IMR-90 (cell line): ENCODE results near the gene DNAH9. TPM values are rescaled to one million over a fixed set of nuclear protein-coding genes. Genes with fewer than 3 reads are reported as not detected.

Source experiments
- ATAC-seq: fragments of 200-7000 bp; cut with Tn5 transposase; 2 replicates; pipeline ENCODE4 v1.9.1; 2020; ENCODE audit warnings: low read depth, mild to moderate bottlenecking, moderate library complexity
- BruUV-seq: library from RNA; stranded (reverse); fragments of 400-500 nt; replicated peaks from 2 replicates; lab custom pipeline; 2021; lab: Mats Ljungman, UMichigan
- CTCF ChIA-PET: fragments of 300-600 bp; formaldehyde crosslinking; extraction: SDS; loops from one replicate; lab custom pipeline; 2021; ENCODE audit warnings: antibody characterized with exemption; lab: Yijun Ruan, JAX
- POLR2A ChIA-PET: fragments of 300-600 bp; sonication (Branson Sonifier 250); formaldehyde crosslinking; loops from one replicate; lab custom pipeline; 2022; ENCODE audit warnings: antibody characterized with exemption; ENCODE audit not compliant: unreplicated experiment; lab: Charles Lee
- DNase-seq: peaks from one replicate; pipeline ENCODE4 v3.0.0; 2013
- H2AFZ ChIP-seq: replicated peaks from 2 replicates; pipeline ENCODE3; 2013; ENCODE audit warnings: low read length, mild to moderate bottlenecking; ENCODE audit not compliant: poor library complexity
- H2AK5ac ChIP-seq: 2 replicates; pipeline ENCODE4 v1.6.1; 2013; ENCODE audit warnings: low read depth, low read length, inconsistent platforms
- H2AK9ac ChIP-seq: replicated peaks from 2 replicates; pipeline ENCODE3; 2013; ENCODE audit warnings: mild to moderate bottlenecking, low read depth, low read length, moderate library complexity; ENCODE audit not compliant: poor library complexity
- H2BK120ac ChIP-seq: 2 replicates; pipeline ENCODE4 v1.6.1; 2013; ENCODE audit warnings: low read depth, low read length, inconsistent platforms
- H2BK15ac ChIP-seq: 3 replicates; pipeline ENCODE4 v1.6.1; 2013; ENCODE audit warnings: low read depth, low read length, inconsistent platforms
- H2BK20ac ChIP-seq: 2 replicates; pipeline ENCODE4 v1.6.1; 2013; ENCODE audit warnings: low read depth, mild to moderate bottlenecking, inconsistent platforms, low read length, moderate library complexity
- H2BK5ac ChIP-seq: 2 replicates; pipeline ENCODE4 v1.6.1; 2013; ENCODE audit warnings: mild to moderate bottlenecking, low read depth, low read length, inconsistent platforms; ENCODE audit not compliant: poor library complexity, severe bottlenecking
- H3K14ac ChIP-seq: replicated peaks from 2 replicates; pipeline ENCODE4 v1.6.1; 2013; ENCODE audit warnings: low read depth, low read length, inconsistent platforms
- H3K18ac ChIP-seq: 2 replicates; pipeline ENCODE4 v1.6.1; 2013; ENCODE audit warnings: low read depth, low read length, control low read depth
- H3K23ac ChIP-seq: 2 replicates; pipeline ENCODE4 v1.6.1; 2013; ENCODE audit warnings: low read depth, low read length, inconsistent platforms
- H3K27ac ChIP-seq: 2 replicates; pipeline ENCODE4 v1.5.1; 2013; ENCODE audit warnings: mild to moderate bottlenecking, control low read depth, low read length; ENCODE audit not compliant: insufficient read depth
- H3K27me3 ChIP-seq: 2 replicates; pipeline ENCODE4 v1.6.1; 2013; ENCODE audit warnings: low read length; ENCODE audit not compliant: control insufficient read depth, insufficient read depth
- H3K36me3 ChIP-seq: 2 replicates; pipeline ENCODE4 v1.6.1; 2013; ENCODE audit warnings: low read length, mixed read lengths; ENCODE audit not compliant: control insufficient read depth, insufficient read depth
- H3K4ac ChIP-seq: 2 replicates; pipeline ENCODE4 v1.6.1; 2013; ENCODE audit warnings: low read depth, low read length, inconsistent platforms
- H3K4me1 ChIP-seq: 2 replicates; pipeline ENCODE4 v1.6.1; 2013; ENCODE audit warnings: low read length, mixed read lengths; ENCODE audit not compliant: control insufficient read depth, insufficient read depth
- H3K4me2 ChIP-seq: 2 replicates; pipeline ENCODE4 v1.6.1; 2013; ENCODE audit warnings: low read depth, mild to moderate bottlenecking, control low read depth, low read length, moderate library complexity
- H3K4me3 ChIP-seq: 2 replicates; pipeline ENCODE4 v1.5.1; 2013; ENCODE audit warnings: low read depth, mild to moderate bottlenecking, control low read depth, low read length, moderate library complexity; ENCODE audit not compliant: insufficient read depth
- H3K56ac ChIP-seq: 2 replicates; pipeline ENCODE4 v1.6.1; 2013; ENCODE audit warnings: low read length, inconsistent platforms; ENCODE audit not compliant: insufficient read depth; ENCODE audit errors: extremely low read depth
- H3K79me1 ChIP-seq, 2 experiments: 2 replicates each; pipeline ENCODE4 v1.6.1; 2013; ENCODE audit warnings: low read length in 2 of 2, inconsistent platforms in 1 of 2, low read depth in 1 of 2
- H3K9ac ChIP-seq: 2 replicates; pipeline ENCODE4 v1.6.1; 2013; ENCODE audit warnings: low read depth, low read length, control low read depth
- H3K9me1 ChIP-seq: 2 replicates; pipeline ENCODE4 v1.6.1; 2013; ENCODE audit warnings: low read length, inconsistent platforms; ENCODE audit not compliant: insufficient read depth
- H3K9me3 ChIP-seq: 2 replicates; pipeline ENCODE4 v1.6.1; 2013; ENCODE audit warnings: low read length; ENCODE audit not compliant: control insufficient read depth, insufficient read depth
- H4K20me1 ChIP-seq: 2 replicates; pipeline ENCODE4 v1.6.1; 2013; ENCODE audit warnings: low read length, inconsistent platforms; ENCODE audit not compliant: insufficient read depth
- H4K5ac ChIP-seq: 2 replicates; pipeline ENCODE4 v1.6.1; 2013; ENCODE audit warnings: mild to moderate bottlenecking, low read depth, low read length, control low read depth
- H4K8ac ChIP-seq, 2 experiments: 2 replicates each; pipeline ENCODE4 v1.6.1; 2013; ENCODE audit warnings: low read depth in 2 of 2, low read length in 2 of 2, control low read depth in 1 of 2, inconsistent platforms in 1 of 2
- H4K91ac ChIP-seq: 2 replicates; pipeline ENCODE4 v1.6.1; 2013; ENCODE audit warnings: low read depth, low read length, inconsistent platforms; ENCODE audit not compliant: insufficient read depth
- BHLHE40 ChIP-seq: fragments of 150-350 bp; IDR thresholded peaks from 2 replicates; pipeline ENCODE4 v1.6.1; 2016; ENCODE audit warnings: mild to moderate bottlenecking, low read depth, low read length
- CEBPB ChIP-seq: IDR thresholded peaks from 2 replicates; pipeline ENCODE4 v1.6.1; 2012; ENCODE audit warnings: low read depth, low read length, improper control_type of control experiment
- CHD1 ChIP-seq: IDR thresholded peaks from 2 replicates; pipeline ENCODE4 v1.6.1; 2012; ENCODE audit warnings: low read depth, low read length, improper control_type of control experiment
- ELK1 ChIP-seq: fragments of 150-350 bp; IDR thresholded peaks from 2 replicates; pipeline ENCODE4 v1.6.1; 2016; ENCODE audit warnings: low read depth, mild to moderate bottlenecking, low read length, moderate library complexity, borderline replicate concordance
- FOS ChIP-seq: fragments of 150-350 bp; IDR thresholded peaks from 2 replicates; pipeline ENCODE4 v1.6.1; 2016; ENCODE audit warnings: low read depth, low read length
- MAFK ChIP-seq: IDR thresholded peaks from 2 replicates; pipeline ENCODE4 v1.6.1; 2012; ENCODE audit warnings: low read depth, low read length, improper control_type of control experiment
- MAZ ChIP-seq: IDR thresholded peaks from 2 replicates; pipeline ENCODE4 v1.6.1; 2012; ENCODE audit warnings: low read depth, mild to moderate bottlenecking, low read length, improper control_type of control experiment, moderate library complexity, borderline replicate concordance
- MXI1 ChIP-seq: IDR thresholded peaks from 2 replicates; pipeline ENCODE4 v1.6.1; 2012; ENCODE audit warnings: low read depth, mild to moderate bottlenecking, low read length, moderate library complexity, borderline replicate concordance
- NFE2L2 ChIP-seq: fragments of 150-350 bp; IDR thresholded peaks from 2 replicates; pipeline ENCODE4 v1.6.1; 2016; ENCODE audit warnings: low read depth, mild to moderate bottlenecking, low read length
- POLR2A ChIP-seq: IDR thresholded peaks from 2 replicates; pipeline ENCODE4 v1.6.1; 2012; ENCODE audit warnings: mild to moderate bottlenecking, low read depth, low read length
- RAD21 ChIP-seq: IDR thresholded peaks from 2 replicates; pipeline ENCODE4 v1.6.1; 2012; ENCODE audit warnings: low read length, improper control_type of control experiment
- RCOR1 ChIP-seq: IDR thresholded peaks from 2 replicates; pipeline ENCODE4 v1.6.1; 2012; ENCODE audit warnings: mild to moderate bottlenecking, low read length, improper control_type of control experiment; ENCODE audit not compliant: insufficient replicate concordance
- RFX5 ChIP-seq: IDR thresholded peaks from 2 replicates; pipeline ENCODE4 v1.8.0; 2012; ENCODE audit warnings: low read depth, mild to moderate bottlenecking, low read length, moderate library complexity
- SMC3 ChIP-seq: fragments of 150-350 bp; IDR thresholded peaks from 2 replicates; pipeline ENCODE4 v1.6.1; 2016; ENCODE audit warnings: low read depth, mild to moderate bottlenecking, antibody characterized with exemption, low read length, moderate library complexity
- USF2 ChIP-seq: fragments of 150-350 bp; IDR thresholded peaks from 2 replicates; pipeline ENCODE4 v1.6.1; 2017; ENCODE audit warnings: mild to moderate bottlenecking, antibody characterized with exemption, low read length, low read depth
- WGBS, 2 experiments: methylation state at CpG; one replicate each; pipeline versions ENCODE4 v1.1.5 to v1.1.7; 2013; ENCODE audit warnings: missing lambda C conversion rate in 2 of 2; ENCODE audit not compliant: insufficient read length in 1 of 2; ENCODE audit errors: extremely low coverage in 2 of 2; 5-methylcytosine and 5-hydroxymethylcytosine counted together
- dilution Hi-C: fragments of 300-500 bp; cut with HindIII; formaldehyde crosslinking; loops from one replicate; pipeline ENCODE4 v1.14.3; 2018; ENCODE audit warnings: low sequenced_read_pairs; ENCODE audit not compliant: unreplicated experiment
- in situ Hi-C: fragments of 300-500 bp; cut with MboI; formaldehyde crosslinking; loops from 3 replicates; pipeline ENCODE4 v1.14.3; 2019; ENCODE audit warnings: low sequenced_read_pairs, inconsistent platforms, mixed read lengths
- intact Hi-C: fragments of 100-400 bp; cut with micrococcal nuclease; formaldehyde crosslinking; loops from 2 replicates; pipeline ENCODE4 v1.10.0; 2022
- polyA plus RNA-seq, 3 experiments: library from polyadenylated mRNA; depleted of rRNA; stranded (reverse); fragments of >200 nt; gene quantifications; 2 replicates each; pipeline ENCODE4 v1.2.3, GENCODE V29; 2012; ENCODE audit warnings: low replicate concordance in 1 of 3
- total RNA-seq: library from RNA; depleted of rRNA; stranded (reverse); fragments of >200 nt; gene quantifications from 2 replicates; pipeline ENCODE4 v1.2.3, GENCODE V29; 2012
- TF ChIP-seq, protein P1 (sequence below): conservative IDR thresholded peaks from 2 replicates; pipeline ENCODE4 v1.5.1; 2012; ENCODE audit warnings: mild to moderate bottlenecking, low read depth, low read length, improper control_type of control experiment

DNAH9 gene
- total and polyA plus RNA-seq, 2 of the 4 experiments (the other 2 are of a cell fraction): not detected

GRCh38 chr17:11885051-11885450, 286.8 kb downstream of the DNAH9 start:
- Histone ChIP-seq H3K79me1 (no peaks in the 10 kb centered on the region), H4K5ac (no peak overlapping the region), H4K8ac (no peak overlapping the region), H3K4me2 (no peak overlapping the region), H4K20me1 (no peaks in the 10 kb centered on the region), H3K14ac (no peak overlapping the region), H3K36me3 (no peaks in the 10 kb centered on the region), H3K4ac (no peak overlapping the region), H3K9me3 (peaks cover 15% of the 10 kb centered on the region), H3K27ac (no peak overlapping the region), H2BK20ac (no peak overlapping the region), H2BK120ac (no peak overlapping the region), H2AFZ (no peak overlapping the region), H2BK15ac (no peak overlapping the region), H3K27me3 (no peaks in the 10 kb centered on the region), H3K9me1 (no peaks in the 10 kb centered on the region), H2AK5ac (no peak overlapping the region), H3K4me3 (no peak overlapping the region), H3K18ac (no peak overlapping the region), H3K9ac (no peak overlapping the region), H3K23ac (no peak overlapping the region), H4K91ac (no peak overlapping the region), H3K56ac (no peak overlapping the region), H2AK9ac (no peak overlapping the region), H3K4me1 (no peaks in the 10 kb centered on the region), H2BK5ac (no peak overlapping the region)
- in situ Hi-C loops: no loop called here
- CTCF ChIA-PET: no interaction called here
- no TSS peak for BruUV-seq
- DNase-seq (no peak), ATAC-seq (no peak)
- intact Hi-C loops: no loop called here
- TF ChIP-seq, protein P1, sequence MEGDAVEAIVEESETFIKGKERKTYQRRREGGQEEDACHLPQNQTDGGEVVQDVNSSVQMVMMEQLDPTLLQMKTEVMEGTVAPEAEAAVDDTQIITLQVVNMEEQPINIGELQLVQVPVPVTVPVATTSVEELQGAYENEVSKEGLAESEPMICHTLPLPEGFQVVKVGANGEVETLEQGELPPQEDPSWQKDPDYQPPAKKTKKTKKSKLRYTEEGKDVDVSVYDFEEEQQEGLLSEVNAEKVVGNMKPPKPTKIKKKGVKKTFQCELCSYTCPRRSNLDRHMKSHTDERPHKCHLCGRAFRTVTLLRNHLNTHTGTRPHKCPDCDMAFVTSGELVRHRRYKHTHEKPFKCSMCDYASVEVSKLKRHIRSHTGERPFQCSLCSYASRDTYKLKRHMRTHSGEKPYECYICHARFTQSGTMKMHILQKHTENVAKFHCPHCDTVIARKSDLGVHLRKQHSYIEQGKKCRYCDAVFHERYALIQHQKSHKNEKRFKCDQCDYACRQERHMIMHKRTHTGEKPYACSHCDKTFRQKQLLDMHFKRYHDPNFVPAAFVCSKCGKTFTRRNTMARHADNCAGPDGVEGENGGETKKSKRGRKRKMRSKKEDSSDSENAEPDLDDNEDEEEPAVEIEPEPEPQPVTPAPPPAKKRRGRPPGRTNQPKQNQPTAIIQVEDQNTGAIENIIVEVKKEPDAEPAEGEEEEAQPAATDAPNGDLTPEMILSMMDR: no peak
- TF ChIP-seq USF2 (no peak), FOS (no peak), NFE2L2 (no peak), RFX5 (no peak), BHLHE40 (no peak), MXI1 (no peak), MAFK (no peak), CHD1 (no peak), CEBPB (no peak), ELK1 (no peak), MAZ (no peak), SMC3 (no peak), RCOR1 (no peak), POLR2A (no peak), RAD21 (no peak)
- POLR2A ChIA-PET: no interaction called here
- WGBS, 2 experiments: no CpG with 5 or more reads among the region's 2 CpGs
- dilution Hi-C loops: no loop called here
